Peyer's patch (tissue), 4 donors: ENCODE results near the gene JAZF1. TPM values are rescaled to one million over a fixed set of nuclear protein-coding genes. Genes with fewer than 3 reads are reported as not detected.

Experiments
- DNase-seq, 3 donors: peaks; one replicate each; pipeline ENCODE4 v3.0.0-alpha.2; 2017 to 2019
- H3K27ac ChIP-seq, 4 donors: fragments of 200-600 bp; sonication (generic); one replicate each; pipeline ENCODE4 v1.5.1; 2016 to 2019
- H3K27me3 ChIP-seq, 2 donors: fragments of 200-600 bp; sonication (generic); one replicate each; pipeline ENCODE4 v1.5.1; 2019
- H3K36me3 ChIP-seq, 3 donors: fragments of 200-600 bp; sonication (generic); one replicate each; pipeline ENCODE4 v1.5.1; 2016 to 2019
- H3K4me1 ChIP-seq, 4 donors: fragments of 200-600 bp; sonication (generic); one replicate each; pipeline ENCODE4 v1.5.1; 2016 to 2019
- H3K4me3 ChIP-seq, 4 donors: fragments of 200-600 bp; sonication (generic); 1 replicate in 3 of 4; 2 replicates in 1 of 4; pipeline ENCODE4 v1.5.1; 2016 to 2019; ENCODE audit warnings: mild to moderate bottlenecking in 1 of 4
- H3K9me3 ChIP-seq, 4 donors: fragments of 200-600 bp; sonication (generic); one replicate each; pipeline ENCODE4 v1.5.1; 2016 to 2019; ENCODE audit warnings: mild to moderate bottlenecking in 1 of 4
- POLR2A ChIP-seq, 2 donors: fragments of 450-650 bp; IDR thresholded peaks; one replicate each; pipeline ENCODE4 v1.5.1; 2017; ENCODE audit warnings: antibody characterized with exemption in 2 of 2, mild to moderate bottlenecking in 2 of 2, moderate library complexity in 2 of 2
- total RNA-seq, 4 donors: library from RNA; depleted of rRNA; stranded (reverse); fragments of >200 nt; gene quantifications; one replicate each; pipeline ENCODE4 v1.1.0, GENCODE V29; 2016
- TF ChIP-seq, protein P1 (sequence below), 6 experiments: fragments of 450-650 bp in 4 of 6; fragments of 200-600 bp in 2 of 6; sonication (generic) in 1 of 6; IDR thresholded peaks; one replicate each; pipeline ENCODE4 v1.5.1; 2017 to 2019; ENCODE audit warnings: antibody characterized with exemption in 6 of 6, mild to moderate bottlenecking in 3 of 6, moderate library complexity in 1 of 6

Gene JAZF1
- total RNA-seq, 4 donors from 2014 or later = 1.9 to 15.7 (median 2.6) TPM

DNA sequence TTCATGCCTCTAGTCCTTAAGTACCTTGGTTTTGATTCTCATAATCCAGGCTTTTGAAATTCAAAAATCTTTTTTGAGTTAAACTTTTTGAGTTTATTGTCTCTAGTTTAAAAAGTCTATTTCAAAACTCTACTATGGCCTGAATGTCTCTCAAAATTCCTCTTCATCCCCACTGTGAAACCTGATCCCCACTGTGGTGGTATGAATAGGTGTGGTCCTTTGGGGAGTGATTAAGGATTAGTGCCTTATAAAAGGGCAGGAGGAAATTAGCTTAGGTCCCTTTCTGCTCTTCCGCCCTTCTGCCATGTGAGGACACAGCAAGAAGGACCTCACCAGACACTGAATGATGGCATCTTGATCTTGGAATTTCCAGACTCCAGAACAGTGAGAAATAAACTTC is 44.1 kb upstream of the JAZF1 start:
- no peaks in the 10 kb centered on the region for H3K9me3 ChIP-seq
- no peaks in the 10 kb centered on the region for H3K4me1 ChIP-seq
- no peaks in the 10 kb centered on the region for H3K36me3 ChIP-seq
- no peaks in the 10 kb centered on the region for H3K27me3 ChIP-seq
- no peak overlapping the region for H3K27ac ChIP-seq
- DNase-seq = no peak
- no peak overlapping the region for H3K4me3 ChIP-seq
- TF ChIP-seq, protein P1, sequence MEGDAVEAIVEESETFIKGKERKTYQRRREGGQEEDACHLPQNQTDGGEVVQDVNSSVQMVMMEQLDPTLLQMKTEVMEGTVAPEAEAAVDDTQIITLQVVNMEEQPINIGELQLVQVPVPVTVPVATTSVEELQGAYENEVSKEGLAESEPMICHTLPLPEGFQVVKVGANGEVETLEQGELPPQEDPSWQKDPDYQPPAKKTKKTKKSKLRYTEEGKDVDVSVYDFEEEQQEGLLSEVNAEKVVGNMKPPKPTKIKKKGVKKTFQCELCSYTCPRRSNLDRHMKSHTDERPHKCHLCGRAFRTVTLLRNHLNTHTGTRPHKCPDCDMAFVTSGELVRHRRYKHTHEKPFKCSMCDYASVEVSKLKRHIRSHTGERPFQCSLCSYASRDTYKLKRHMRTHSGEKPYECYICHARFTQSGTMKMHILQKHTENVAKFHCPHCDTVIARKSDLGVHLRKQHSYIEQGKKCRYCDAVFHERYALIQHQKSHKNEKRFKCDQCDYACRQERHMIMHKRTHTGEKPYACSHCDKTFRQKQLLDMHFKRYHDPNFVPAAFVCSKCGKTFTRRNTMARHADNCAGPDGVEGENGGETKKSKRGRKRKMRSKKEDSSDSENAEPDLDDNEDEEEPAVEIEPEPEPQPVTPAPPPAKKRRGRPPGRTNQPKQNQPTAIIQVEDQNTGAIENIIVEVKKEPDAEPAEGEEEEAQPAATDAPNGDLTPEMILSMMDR (IDR thresholded peaks at IDR 0.05) = no peak
- no peak for TF ChIP-seq POLR2A (IDR thresholded peaks at IDR 0.05)

DNA sequence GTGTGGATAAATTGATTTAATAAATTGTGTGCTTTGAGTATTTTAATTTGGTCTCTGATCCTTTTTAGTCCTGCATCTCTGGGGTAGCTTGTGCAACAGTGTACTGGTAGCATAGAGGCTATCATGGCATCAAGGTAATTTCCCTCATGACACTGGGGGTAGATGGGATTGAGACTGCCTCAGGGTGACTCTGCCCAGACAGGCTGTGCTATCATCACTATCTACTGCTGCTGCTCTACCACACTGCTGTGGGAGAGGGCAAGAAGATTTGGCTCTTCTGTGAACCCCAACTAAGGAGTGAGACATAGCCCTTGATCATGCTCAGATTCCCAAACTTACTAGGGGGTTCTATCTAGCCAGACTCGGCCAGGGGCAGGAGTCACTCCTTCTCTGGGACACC is 43.6 kb upstream of the JAZF1 start:
- Histone ChIP-seq H3K27ac (no peak overlapping the region), H3K9me3 (no peaks in the 10 kb centered on the region), H3K4me3 (no peak overlapping the region), H3K4me1 (no peaks in the 10 kb centered on the region), H3K36me3 (no peaks in the 10 kb centered on the region), H3K27me3 (no peaks in the 10 kb centered on the region)
- TF ChIP-seq, protein P1 (IDR thresholded peaks at IDR 0.05) = no peak
- no peak for TF ChIP-seq POLR2A (IDR thresholded peaks at IDR 0.05)
- no peak for DNase-seq

DNA sequence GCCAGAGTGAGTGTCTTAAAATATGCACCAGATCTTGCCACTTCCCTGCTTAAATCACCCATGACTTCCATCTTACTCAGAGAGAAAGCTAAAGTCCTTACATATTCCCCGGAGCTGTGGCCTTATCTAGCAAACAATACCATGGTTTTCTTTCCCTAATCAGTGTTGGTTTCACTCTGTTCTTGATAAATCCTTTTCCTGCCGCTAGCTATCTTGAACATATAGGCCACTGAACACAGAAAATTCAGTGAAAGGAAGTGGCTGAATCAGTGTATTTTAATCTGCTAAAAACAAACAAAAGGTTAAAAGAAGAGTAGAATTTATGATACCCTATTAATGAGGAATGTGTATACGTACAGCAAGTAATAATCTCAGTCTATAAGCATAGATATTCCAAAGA is 42.0 kb upstream of the JAZF1 start:
- no peak for DNase-seq
- H3K36me3 ChIP-seq = no peaks in the 10 kb centered on the region
- TF ChIP-seq, protein P1 (IDR thresholded peaks at IDR 0.05) = no peak
- no peak for TF ChIP-seq POLR2A (IDR thresholded peaks at IDR 0.05)

DNA sequence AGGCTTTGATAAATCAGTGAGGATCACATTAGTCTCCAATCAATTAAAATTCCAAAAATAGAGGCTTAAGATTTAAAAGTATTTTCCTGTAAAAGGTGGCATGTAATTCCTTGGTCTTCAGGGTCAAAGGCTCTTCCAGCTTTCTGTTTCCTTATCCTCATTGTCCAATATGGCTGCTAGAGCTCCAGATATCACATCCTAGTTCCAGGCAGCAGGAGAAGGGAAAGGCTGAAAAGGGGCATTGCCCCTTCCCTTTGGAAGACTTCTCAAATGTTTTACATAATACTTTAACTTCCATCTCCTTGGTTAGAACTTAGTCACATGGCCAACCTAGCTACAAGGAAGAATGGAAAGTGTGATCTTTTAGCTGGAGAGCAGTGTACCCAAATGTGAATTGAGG is 39.2 kb upstream of the JAZF1 start:
- TF ChIP-seq, protein P1 (IDR thresholded peaks at IDR 0.05) = no peak
- TF ChIP-seq POLR2A (IDR thresholded peaks at IDR 0.05) = no peak
- Histone ChIP-seq H3K27me3 (no peaks in the 10 kb centered on the region), H3K4me3 (no peak overlapping the region), H3K9me3 (no peaks in the 10 kb centered on the region), H3K36me3 (no peaks in the 10 kb centered on the region), H3K27ac (no peak overlapping the region), H3K4me1 (no peaks in the 10 kb centered on the region)
- DNase-seq = no peak

More for the DNA sequence above, 42.0 kb upstream of the JAZF1 start:
- Histone ChIP-seq H3K9me3 (no peaks in the 10 kb centered on the region), H3K27me3 (no peaks in the 10 kb centered on the region), H3K4me3 (no peak overlapping the region), H3K27ac (no peak overlapping the region), H3K4me1 (no peaks in the 10 kb centered on the region)

DNA sequence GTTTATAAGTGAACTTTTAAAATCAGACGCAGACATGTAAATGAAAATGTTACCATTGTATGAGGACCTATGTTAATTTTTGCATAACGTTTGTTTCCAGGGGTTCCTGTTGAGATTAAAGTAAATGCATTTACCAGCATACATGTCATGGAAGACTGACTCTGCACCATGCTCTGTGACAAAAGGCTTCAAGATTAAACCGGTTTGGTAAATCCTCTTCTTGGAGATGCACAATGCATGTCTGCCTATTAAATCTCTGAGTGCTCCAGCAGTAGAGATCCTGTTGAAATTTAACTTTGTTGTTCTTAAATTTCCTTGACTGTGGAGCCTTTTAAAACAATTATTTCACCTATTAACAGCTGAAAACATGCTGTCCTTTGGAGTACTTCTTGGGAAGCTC is 36.5 kb upstream of the JAZF1 start:
- Histone ChIP-seq H3K36me3 (no peaks in the 10 kb centered on the region), H3K4me1 (no peaks in the 10 kb centered on the region), H3K4me3 (no peak overlapping the region), H3K27me3 (no peaks in the 10 kb centered on the region), H3K9me3 (no peaks in the 10 kb centered on the region), H3K27ac (no peak overlapping the region)
- no peak for TF ChIP-seq POLR2A (IDR thresholded peaks at IDR 0.05)
- TF ChIP-seq, protein P1 (IDR thresholded peaks at IDR 0.05) = no peak
- DNase-seq = no peak

DNA sequence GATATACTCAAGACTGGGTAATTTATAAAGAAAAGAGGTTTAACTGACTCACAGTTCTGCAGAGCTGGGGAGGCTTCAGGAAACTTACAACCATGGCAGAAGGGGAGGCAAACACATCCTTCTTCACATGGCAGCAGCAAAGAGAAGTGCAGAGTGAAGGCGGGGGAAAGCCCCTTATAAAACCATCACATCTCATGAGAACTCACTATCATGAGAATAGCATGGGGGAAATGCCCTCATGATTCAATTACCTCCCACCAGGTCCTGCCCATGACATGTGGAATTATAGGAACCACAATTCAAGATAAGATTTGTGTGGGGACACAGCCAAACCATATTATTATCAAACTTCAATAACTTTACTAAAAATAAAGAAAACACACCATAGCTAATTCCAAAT is 30.4 kb upstream of the JAZF1 start:
- peaks cover 0 to 3% (median 0%) of the 10 kb centered on the region in 4 donors for H3K4me1 ChIP-seq
- H3K27me3 ChIP-seq = no peaks in the 10 kb centered on the region
- H3K9me3 ChIP-seq = no peaks in the 10 kb centered on the region
- no peaks in the 10 kb centered on the region for H3K36me3 ChIP-seq
- TF ChIP-seq POLR2A (IDR thresholded peaks at IDR 0.05) = no peak
- TF ChIP-seq, protein P1 (IDR thresholded peaks at IDR 0.05) = no peak
- H3K4me3 ChIP-seq = no peak overlapping the region
- DNase-seq = no peak
- no peak overlapping the region for H3K27ac ChIP-seq
